Testis (tissue), 2 donors: ENCODE results near the gene OLFM1.

Experiments used
- CTCF ChIP-seq, 3 experiments: fragments of 450-650 bp in 2 of 3; fragments of 200-600 bp in 1 of 3; sonication (generic) in 1 of 3; IDR thresholded peaks; one replicate each; pipeline ENCODE4 v1.5.1; 2016 to 2019; ENCODE audit warnings: antibody characterized with exemption in 3 of 3, mild to moderate bottlenecking in 2 of 3, moderate library complexity in 1 of 3
- POLR2A ChIP-seq: fragments of 450-650 bp; IDR thresholded peaks from one replicate; pipeline ENCODE4 v1.6.1; 2017; ENCODE audit warnings: antibody characterized with exemption, mild to moderate bottlenecking, moderate library complexity

- TF ChIP-seq CTCF (IDR thresholded peaks at IDR 0.05) (no peak), POLR2A (no peak)
Observed at GRCh38 chr9:135134268-135135022, 47.0 kb downstream of the OLFM1 start.
